Naive thymus-derived CD4-positive, alpha-beta T cell (primary cell): Measurements from ENCODE around the gene SPNS3. TPM values are rescaled to one million over a fixed set of nuclear protein-coding genes. Genes with fewer than 3 reads are reported as not detected.

Source experiments
- ATAC-seq: fragments of 150-1000 bp; cut with Tn5 transposase; 2 replicates; pipeline ENCODE4 v1.10.0; 2021; ENCODE audit warnings: mild to moderate bottlenecking, moderate library complexity
- CTCF ChIA-PET: fragments of 350-600 bp; sonication (Branson Sonifier 250); formaldehyde crosslinking; loops from one replicate; lab custom pipeline; 2021; ENCODE audit warnings: antibody characterized with exemption; lab: Charles Lee
- POLR2A ChIA-PET: fragments of 350-600 bp; sonication (Branson Sonifier 250); formaldehyde crosslinking; loops from one replicate; lab custom pipeline; 2021; ENCODE audit warnings: antibody characterized with exemption, inconsistent platforms; lab: Charles Lee
- DNase-seq, 9 donors: peaks; one replicate each; pipeline versions ENCODE4 v3.0.0 to v3.0.0-alpha.2; 2020 to 2022; ENCODE audit warnings: mixed read lengths in 1 of 9
- H3K27ac ChIP-seq: one replicate; pipeline ENCODE4 v1.7.0; 2013; ENCODE audit warnings: mild to moderate bottlenecking, low read depth, low read length, moderate library complexity
- H3K27me3 ChIP-seq, 2 donors: one replicate each; pipeline ENCODE4 v1.7.0; 2013; ENCODE audit warnings: low read length in 2 of 2, mild to moderate bottlenecking in 2 of 2, moderate library complexity in 2 of 2; ENCODE audit not compliant: control insufficient read depth in 2 of 2, insufficient read depth in 2 of 2
- H3K36me3 ChIP-seq, 3 experiments: 1 replicate in 2 of 3; 2 replicates in 1 of 3; pipeline ENCODE4 v1.7.0; 2013; ENCODE audit warnings: low read length in 3 of 3, mild to moderate bottlenecking in 3 of 3, moderate library complexity in 1 of 3; ENCODE audit not compliant: insufficient read depth in 3 of 3, control insufficient read depth in 2 of 3
- H3K4me1 ChIP-seq, 2 donors: one replicate each; pipeline ENCODE4 v1.7.0; 2013; ENCODE audit warnings: low read length in 2 of 2, mild to moderate bottlenecking in 2 of 2, moderate library complexity in 1 of 2; ENCODE audit not compliant: control insufficient read depth in 2 of 2, insufficient read depth in 2 of 2
- H3K4me3 ChIP-seq: 2 replicates; pipeline ENCODE4 v1.7.0; 2013; ENCODE audit warnings: mild to moderate bottlenecking, low read length
- H3K9me3 ChIP-seq, 3 experiments: 1 replicate in 2 of 3; 2 replicates in 1 of 3; pipeline ENCODE4 v1.7.0; 2013; ENCODE audit warnings: low read length in 3 of 3; ENCODE audit not compliant: control insufficient read depth in 2 of 3
- H3K27ac Mint-ChIP-seq, 9 donors: one replicate each; pipeline ENCODE4 v1.8.0; 2020 to 2022; ENCODE audit warnings: mixed read lengths in 9 of 9, mild to moderate bottlenecking in 8 of 9, moderate library complexity in 5 of 9, inconsistent platforms in 2 of 9
- H3K27me3 Mint-ChIP-seq, 5 donors: one replicate each; pipeline ENCODE4 v1.8.0; 2021 to 2022; ENCODE audit warnings: mixed read lengths in 5 of 5, mild to moderate bottlenecking in 1 of 5
- H3K36me3 Mint-ChIP-seq, 5 donors: one replicate each; pipeline ENCODE4 v1.8.0; 2020 to 2022; ENCODE audit warnings: mixed read lengths in 5 of 5, mild to moderate bottlenecking in 3 of 5, inconsistent platforms in 1 of 5
- H3K4me1 Mint-ChIP-seq, 7 donors: one replicate each; pipeline ENCODE4 v1.8.0; 2020 to 2022; ENCODE audit warnings: mixed read lengths in 7 of 7, mild to moderate bottlenecking in 3 of 7, inconsistent platforms in 1 of 7
- H3K4me3 Mint-ChIP-seq, 10 donors: one replicate each; pipeline ENCODE4 v1.8.0; 2020 to 2022; ENCODE audit warnings: mild to moderate bottlenecking in 10 of 10, mixed read lengths in 10 of 10, moderate library complexity in 6 of 10, inconsistent platforms in 2 of 10
- H3K9me3 Mint-ChIP-seq, 11 donors: one replicate each; pipeline ENCODE4 v1.8.0; 2020 to 2022; ENCODE audit warnings: mixed read lengths in 11 of 11, mild to moderate bottlenecking in 4 of 11, inconsistent platforms in 1 of 11, moderate library complexity in 1 of 11
- intact Hi-C, 2 donors: fragments of 100-400 bp; cut with micrococcal nuclease; formaldehyde crosslinking; loops; one replicate each; pipeline ENCODE4 v1.15.1; 2023
- polyA plus RNA-seq, 2 donors: library from polyadenylated mRNA; unstranded; fragments of 300-500 nt; fragmentation: Illumina TruSeq; gene quantifications; one replicate each; pipeline ENCODE4 v1.2.3, GENCODE V29; 2021
- total RNA-seq, 6 experiments: library from RNA in 5 of 6; stranded (reverse) in 5 of 6; gene quantifications; 1 replicate in 5 of 6; 2 replicates in 1 of 6; pipeline ENCODE4 v1.2.3 and lab custom pipeline; 2021 to 2026

Gene SPNS3
- total and polyA plus RNA-seq, 7 experiments from 2014 or later = 1.7 to 7.3 (median 5.1) TPM

DNA sequence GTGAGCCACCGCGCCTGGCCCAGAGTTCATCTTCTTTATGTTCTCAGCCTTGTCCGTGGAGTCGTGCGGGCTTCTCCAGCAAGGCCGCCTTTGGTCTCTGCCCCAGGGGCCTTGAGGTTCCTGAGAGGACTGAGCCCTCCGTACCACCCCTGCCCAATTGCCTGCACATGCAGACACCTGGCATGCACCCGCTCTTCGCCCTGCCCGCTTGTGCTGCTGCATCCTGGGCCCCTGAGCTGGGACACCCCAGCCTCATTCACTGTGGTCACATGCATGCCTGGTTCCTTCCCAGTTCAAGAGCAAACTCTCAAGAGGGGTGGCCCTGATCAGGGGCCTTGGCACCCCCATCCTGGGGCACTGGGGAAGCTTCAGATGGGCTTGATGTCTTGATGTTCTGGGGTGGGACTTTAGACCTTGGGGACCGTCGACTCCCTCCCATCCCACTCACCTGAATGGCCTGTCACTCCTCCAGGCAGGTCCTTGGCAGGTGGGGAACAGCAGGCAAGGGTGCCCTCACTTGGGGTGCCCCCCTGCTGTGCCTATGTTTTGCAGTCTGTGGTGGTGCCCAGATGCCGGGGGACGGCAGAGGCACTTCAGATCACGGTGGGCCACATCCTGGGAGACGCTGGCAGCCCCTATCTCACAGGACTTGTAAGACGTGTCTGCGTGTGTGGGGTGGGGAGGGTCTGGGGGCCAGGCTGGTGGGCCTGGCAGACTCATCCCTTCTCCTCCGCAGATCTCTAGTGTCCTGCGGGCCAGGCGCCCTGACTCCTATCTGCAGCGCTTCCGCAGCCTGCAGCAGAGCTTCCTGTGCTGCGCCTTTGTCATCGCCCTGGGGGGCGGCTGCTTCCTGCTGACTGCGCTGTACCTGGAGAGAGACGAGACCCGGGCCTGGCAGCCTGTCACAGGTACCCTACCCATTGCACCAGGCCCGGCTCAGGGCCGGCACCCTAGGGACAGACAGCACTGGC lies 52.2 kb downstream of the SPNS3 start:
- Histone ChIP-seq H3K4me1 (peaks cover 21 to 24% of the 10 kb centered on the region in 2 donors), H3K9me3 (no peaks in the 10 kb centered on the region), H3K36me3 (no peaks in the 10 kb centered on the region), H3K4me3 (peak overlapping the region; percentile 85), H3K27me3 (no peaks in the 10 kb centered on the region), H3K27ac (peak overlapping the region; percentile 74)
- Mint-ChIP-seq H3K27ac (peak overlapping the region; percentile 44 to 93 (median 88)), H3K4me3 (peak overlapping the region; percentile 84 to 96 (median 91)), H3K36me3 (peaks cover 0 to 6% (median 0%) of the 10 kb centered on the region in 5 donors), H3K9me3 (no peaks in the 10 kb centered on the region), H3K4me1 (peaks cover 27 to 57% (median 44%) of the 10 kb centered on the region in 7 donors), H3K27me3 (peaks cover 0 to 2% (median 0%) of the 10 kb centered on the region in 5 donors)
- DNase-seq (peak; percentile 38 to 63 (median 49)), ATAC-seq (peak; percentile 88)
- intact Hi-C loops = loop anchor here in 1 of 2 donors (1.0 to 2.0 kb wide), 3 partner anchors 12 to 69 kb away; partner anchors contain the start of genes MYBBP1A and SPNS2
- POLR2A ChIA-PET = interaction anchor here (0.6 to 1.2 kb wide), 7 partner anchors 13 to 628 kb away, joined by 3 to 6 read pairs (median 3); partner anchors contain the start of genes MYBBP1A, SPNS2 and SPNS3
- CTCF ChIA-PET = no interaction called here

DNA sequence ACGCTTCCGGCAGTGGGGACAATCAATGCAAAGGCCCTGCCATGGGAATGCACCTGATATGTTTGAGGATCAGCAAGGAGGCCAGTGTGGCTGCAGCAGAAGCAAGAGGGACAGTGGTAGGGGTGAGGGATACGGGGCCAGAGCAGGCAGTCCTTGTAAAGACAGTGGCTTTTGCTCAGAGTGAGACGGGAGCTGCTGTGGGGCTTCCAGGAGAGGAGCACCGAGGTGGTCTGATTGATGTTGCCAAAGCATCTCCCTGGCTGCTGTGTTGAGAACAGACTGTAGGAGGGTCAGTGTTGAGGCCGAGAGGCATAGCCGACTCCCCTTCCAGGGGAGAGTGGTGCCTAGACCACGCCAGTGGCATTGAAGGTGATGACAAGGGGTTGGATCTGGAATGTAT lies 53.6 kb downstream of the SPNS3 start:
- H3K36me3 Mint-ChIP-seq = peaks cover 0 to 10% (median 0%) of the 10 kb centered on the region in 5 donors
- peak overlapping the region in 4 of 9 donors; percentile 9 to 93 (median 62) for H3K27ac Mint-ChIP-seq
- H3K4me1 Mint-ChIP-seq = peaks cover 25 to 44% (median 37%) of the 10 kb centered on the region in 7 donors
- peak overlapping the region in 9 of 10 donors; percentile 14 to 96 (median 29) for H3K4me3 Mint-ChIP-seq
- Histone ChIP-seq H3K9me3 (no peaks in the 10 kb centered on the region), H3K36me3 (no peaks in the 10 kb centered on the region), H3K4me1 (peaks cover 12 to 13% of the 10 kb centered on the region in 2 donors), H3K4me3 (no peak overlapping the region), H3K27ac (no peak overlapping the region), H3K27me3 (no peaks in the 10 kb centered on the region)
- POLR2A ChIA-PET = interaction anchor here (0.6 kb wide), 1 partner anchor 595 kb away, joined by 4 read pairs; no protein-coding TSS in a partner anchor
- no peaks in the 10 kb centered on the region for H3K9me3 Mint-ChIP-seq
- DNase-seq (no peak), ATAC-seq (no peak)
- intact Hi-C loops = loop anchor here in 1 of 2 donors (2.0 kb wide), 1 partner anchor 66 kb away; no protein-coding TSS in a partner anchor
- CTCF ChIA-PET = no interaction called here
- H3K27me3 Mint-ChIP-seq = peaks cover 0 to 2% (median 0%) of the 10 kb centered on the region in 5 donors

DNA sequence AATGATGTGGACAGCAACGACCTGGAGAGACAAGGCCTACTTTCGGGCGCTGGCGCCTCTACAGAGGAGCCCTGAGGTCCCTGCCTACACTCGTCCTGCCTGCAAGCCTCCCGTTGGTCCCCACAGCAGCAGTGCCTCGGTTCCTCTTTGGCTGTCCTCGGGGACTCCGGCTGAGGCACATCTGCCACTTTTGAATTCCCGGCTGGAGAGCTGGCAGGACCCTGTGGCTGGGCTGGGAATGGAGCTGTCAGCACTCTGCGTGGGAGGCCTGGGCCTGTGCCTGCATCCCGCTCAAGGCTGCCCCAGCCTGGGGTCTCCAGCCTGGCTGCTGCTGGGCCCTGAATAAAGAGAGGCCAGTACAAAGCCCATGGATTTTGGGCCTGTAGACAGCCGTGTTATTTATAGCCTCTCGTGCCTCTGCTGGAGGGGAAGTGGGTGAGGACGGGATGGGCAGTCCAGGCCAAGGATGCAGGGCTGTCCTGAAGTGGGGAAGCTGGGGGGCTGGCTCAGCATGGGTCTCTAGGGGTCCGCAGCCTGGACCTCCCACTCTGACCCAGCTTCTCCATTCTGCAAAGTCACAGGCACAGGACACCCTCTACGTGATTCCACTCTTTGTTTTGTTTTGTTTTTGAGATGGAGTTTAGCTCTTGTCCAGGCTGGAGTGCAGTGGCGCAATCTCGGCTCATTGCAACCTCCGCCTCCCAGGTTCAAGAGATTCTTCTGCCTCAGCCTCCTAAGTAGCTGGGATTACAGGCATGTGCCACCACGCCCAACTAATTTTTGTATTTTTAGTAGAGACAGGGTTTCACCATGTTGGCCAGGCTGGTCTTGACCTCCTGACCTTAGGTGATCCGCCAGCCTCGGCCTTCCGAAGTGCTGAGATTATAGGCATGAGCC lies 54.3 kb downstream of the SPNS3 start:
- CTCF ChIA-PET = no interaction called here
- no peaks in the 10 kb centered on the region for H3K9me3 ChIP-seq
- no peak for ATAC-seq

DNA sequence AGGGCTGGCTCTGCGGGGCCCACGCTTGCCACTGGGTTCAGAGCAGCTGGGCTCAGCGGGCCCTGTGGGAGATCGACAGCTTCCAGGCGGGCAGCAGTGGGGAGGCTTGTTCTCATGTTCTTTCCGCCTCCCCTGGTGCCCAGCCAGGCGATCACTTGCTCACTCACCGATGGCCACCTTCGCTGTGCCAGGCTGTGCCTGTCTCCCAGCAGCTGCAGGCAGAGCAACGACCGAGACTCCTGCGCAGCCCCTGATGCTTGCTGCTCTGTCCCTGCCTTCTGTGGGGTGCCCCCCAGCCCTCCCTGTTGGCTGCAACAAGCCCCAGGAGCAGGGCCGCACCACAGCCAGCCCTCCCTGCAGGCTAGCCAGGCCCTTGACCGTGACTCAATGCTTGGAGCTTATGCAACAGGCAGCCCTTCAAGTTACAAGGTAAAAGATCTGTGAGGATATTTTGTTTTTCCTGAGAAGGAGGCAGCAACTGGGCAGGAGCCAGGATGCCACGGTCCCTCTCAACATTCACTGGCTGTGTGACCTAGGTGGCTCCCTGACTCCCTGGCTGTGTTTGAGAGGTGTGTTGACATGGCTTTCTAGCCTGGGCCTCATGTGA lies 55.4 kb downstream of the SPNS3 start:
- H3K4me1 ChIP-seq = peaks cover 12% of the 10 kb centered on the region in 2 donors
- no peaks in the 10 kb centered on the region for H3K36me3 ChIP-seq
- Mint-ChIP-seq H3K27me3 (peaks cover 0 to 2% (median 0%) of the 10 kb centered on the region in 5 donors), H3K27ac (no peak overlapping the region), H3K9me3 (no peaks in the 10 kb centered on the region), H3K4me3 (no peak overlapping the region), H3K4me1 (peaks cover 20 to 33% (median 29%) of the 10 kb centered on the region in 7 donors), H3K36me3 (peaks cover 0 to 10% (median 0%) of the 10 kb centered on the region in 5 donors)
- H3K9me3 ChIP-seq = no peaks in the 10 kb centered on the region
- DNase-seq (no peak), ATAC-seq (no peak)
- ChIA-PET CTCF (no interaction called here), POLR2A (interaction anchor here (0.6 kb wide), 1 partner anchor 838 kb away, joined by 3 read pairs; no protein-coding TSS in a partner anchor)
- H3K27me3 ChIP-seq = no peaks in the 10 kb centered on the region
- intact Hi-C loops = no loop called here
- H3K27ac ChIP-seq = no peak overlapping the region
- no peak overlapping the region for H3K4me3 ChIP-seq

More for the DNA sequence above, 54.3 kb downstream of the SPNS3 start:
- H3K4me1 ChIP-seq = peaks cover 12% of the 10 kb centered on the region in 2 donors
- POLR2A ChIA-PET = no interaction called here
- intact Hi-C loops = loop anchor here in 1 of 2 donors (2.0 kb wide), 1 partner anchor 67 kb away; no protein-coding TSS in a partner anchor
- H3K4me3 ChIP-seq = no peak overlapping the region
- Mint-ChIP-seq H3K27ac (peak overlapping the region in 1 of 9 donors; percentile 47), H3K36me3 (peaks cover 0 to 10% (median 0%) of the 10 kb centered on the region in 5 donors), H3K9me3 (no peaks in the 10 kb centered on the region), H3K4me3 (peak overlapping the region in 2 of 10 donors; percentile 41 to 49), H3K27me3 (peaks cover 0 to 2% (median 0%) of the 10 kb centered on the region in 5 donors), H3K4me1 (peaks cover 24 to 41% (median 36%) of the 10 kb centered on the region in 7 donors)
- no peaks in the 10 kb centered on the region for H3K27me3 ChIP-seq
- no peak overlapping the region for H3K27ac ChIP-seq
- no peak for DNase-seq
- no peaks in the 10 kb centered on the region for H3K36me3 ChIP-seq

DNA sequence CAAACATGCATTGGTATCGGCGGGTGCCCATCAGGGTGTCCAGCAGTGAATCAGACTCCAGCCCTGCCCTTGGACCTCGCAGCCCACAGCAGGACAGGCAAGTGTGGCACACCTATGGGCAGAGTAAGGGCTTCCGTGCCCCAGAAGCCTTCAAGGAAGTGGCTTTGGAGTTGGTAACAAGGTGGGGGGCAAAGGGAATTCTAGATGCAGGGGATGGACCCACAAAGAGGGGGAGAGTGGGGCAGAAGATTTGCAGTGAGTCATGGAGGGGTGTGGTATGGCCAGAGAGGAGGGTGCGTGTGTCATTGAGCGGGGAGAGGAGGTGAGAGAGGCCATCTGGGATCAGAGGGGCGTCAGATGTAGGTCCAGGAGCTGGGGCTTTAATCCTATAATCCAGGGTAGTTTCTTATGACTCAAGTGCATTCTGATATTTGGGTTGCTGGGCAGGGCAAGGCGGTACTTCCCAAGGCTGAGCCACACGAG lies 56.4 kb downstream of the SPNS3 start:
- intact Hi-C loops = loop anchor here in 1 of 2 donors (10.0 kb wide), 1 partner anchor 135 kb away; no protein-coding TSS in a partner anchor
- CTCF ChIA-PET = no interaction called here
- Histone ChIP-seq H3K27ac (no peak overlapping the region), H3K27me3 (no peaks in the 10 kb centered on the region), H3K4me1 (peaks cover 4 to 7% of the 10 kb centered on the region in 2 donors), H3K4me3 (no peak overlapping the region), H3K36me3 (no peaks in the 10 kb centered on the region), H3K9me3 (no peaks in the 10 kb centered on the region)
- no peak for DNase-seq
- H3K4me3 Mint-ChIP-seq = peak overlapping the region in 1 of 10 donors; percentile 38
- peak overlapping the region in 1 of 9 donors; percentile 71 for H3K27ac Mint-ChIP-seq
- POLR2A ChIA-PET = interaction anchor here (1.1 kb wide), 1 partner anchor 9 kb away, joined by 3 read pairs; no protein-coding TSS in a partner anchor
- H3K4me1 Mint-ChIP-seq = peaks cover 16 to 27% (median 22%) of the 10 kb centered on the region in 7 donors
- H3K36me3 Mint-ChIP-seq = peaks cover 0 to 4% (median 0%) of the 10 kb centered on the region in 5 donors
- no peaks in the 10 kb centered on the region for H3K9me3 Mint-ChIP-seq
- no peak for ATAC-seq
- H3K27me3 Mint-ChIP-seq = peaks cover 0 to 2% (median 0%) of the 10 kb centered on the region in 5 donors
